Astrocyte of the cerebellum (primary cell): ENCODE results near the gene EPPIN.
"Not testable (repeated sequence)": the region's sequence is repeated elsewhere in the genome, so short reads cannot be mapped to it uniquely, and the experiment has no call there.

ENCODE experiments used
- DNase-seq: peaks from one replicate; pipeline ENCODE4 v3.0.0-alpha.2; 2011; ENCODE audit warnings: low read depth
- H3K4me3 ChIP-seq: 2 replicates; pipeline ENCODE4 v1.5.1; 2011; ENCODE audit warnings: mild to moderate bottlenecking, low read depth, low read length, moderate library complexity
- in situ Hi-C: cut with HindIII; loops from 2 replicates; pipeline ENCODE4 v1.10.0; 2017; ENCODE audit warnings: low sequenced_read_pairs
- TF ChIP-seq, protein P1 (sequence below): IDR thresholded peaks from 2 replicates; pipeline ENCODE4 v1.5.1; 2012; ENCODE audit warnings: low read length, low read depth, moderate library complexity, mild to moderate bottlenecking; ENCODE audit errors: missing control alignments

The EPPIN gene

DNA sequence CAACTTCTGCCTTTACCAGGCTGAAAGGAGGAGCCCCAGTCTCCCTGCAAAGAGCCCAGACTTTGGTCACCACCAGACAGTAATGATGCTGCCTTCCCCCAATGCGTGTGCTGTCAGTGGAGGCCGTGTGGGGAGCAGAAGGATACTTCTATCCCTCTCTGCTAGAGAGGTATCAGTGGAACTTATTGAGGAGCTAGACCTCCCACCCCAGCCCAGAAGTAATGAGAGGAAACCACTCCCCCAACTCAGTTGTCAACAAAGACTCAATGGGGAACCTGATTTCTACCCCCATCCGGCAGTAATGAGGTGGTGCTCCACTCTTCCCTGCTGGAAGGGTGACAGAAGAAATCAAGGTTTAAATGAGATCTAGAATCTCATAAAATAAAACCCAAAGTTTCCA, 36.3 kb upstream of the EPPIN start:
- in situ Hi-C loops = no loop called here

DNA sequence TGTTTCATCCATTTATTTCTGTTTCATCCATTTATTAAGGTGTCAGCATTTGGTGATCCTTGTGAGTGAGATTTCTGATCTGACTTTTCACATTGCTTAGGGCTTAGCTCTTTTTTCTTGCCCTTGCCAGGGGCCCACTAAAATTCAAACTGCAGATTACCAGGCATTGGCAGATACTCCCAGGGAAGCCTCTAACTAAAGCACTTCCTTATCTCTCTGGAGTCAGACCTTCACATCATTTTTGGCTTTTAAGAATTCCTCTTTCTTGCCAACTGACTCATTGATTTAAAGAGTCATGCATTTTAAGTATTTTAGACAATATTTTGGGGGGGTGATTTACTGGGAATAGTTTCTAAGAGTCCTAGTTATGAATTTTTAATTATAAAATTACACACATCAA, 34.5 kb upstream of the EPPIN start:
- in situ Hi-C loops = no loop called here
- TF ChIP-seq, protein P1, sequence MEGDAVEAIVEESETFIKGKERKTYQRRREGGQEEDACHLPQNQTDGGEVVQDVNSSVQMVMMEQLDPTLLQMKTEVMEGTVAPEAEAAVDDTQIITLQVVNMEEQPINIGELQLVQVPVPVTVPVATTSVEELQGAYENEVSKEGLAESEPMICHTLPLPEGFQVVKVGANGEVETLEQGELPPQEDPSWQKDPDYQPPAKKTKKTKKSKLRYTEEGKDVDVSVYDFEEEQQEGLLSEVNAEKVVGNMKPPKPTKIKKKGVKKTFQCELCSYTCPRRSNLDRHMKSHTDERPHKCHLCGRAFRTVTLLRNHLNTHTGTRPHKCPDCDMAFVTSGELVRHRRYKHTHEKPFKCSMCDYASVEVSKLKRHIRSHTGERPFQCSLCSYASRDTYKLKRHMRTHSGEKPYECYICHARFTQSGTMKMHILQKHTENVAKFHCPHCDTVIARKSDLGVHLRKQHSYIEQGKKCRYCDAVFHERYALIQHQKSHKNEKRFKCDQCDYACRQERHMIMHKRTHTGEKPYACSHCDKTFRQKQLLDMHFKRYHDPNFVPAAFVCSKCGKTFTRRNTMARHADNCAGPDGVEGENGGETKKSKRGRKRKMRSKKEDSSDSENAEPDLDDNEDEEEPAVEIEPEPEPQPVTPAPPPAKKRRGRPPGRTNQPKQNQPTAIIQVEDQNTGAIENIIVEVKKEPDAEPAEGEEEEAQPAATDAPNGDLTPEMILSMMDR = no peak
- no peak for DNase-seq
- H3K4me3 ChIP-seq = no peak overlapping the region

More for the DNA sequence above, 36.3 kb upstream of the EPPIN start:
- TF ChIP-seq, protein P1 = no peak
- DNase-seq = no peak
- H3K4me3 ChIP-seq = no peak overlapping the region

DNA sequence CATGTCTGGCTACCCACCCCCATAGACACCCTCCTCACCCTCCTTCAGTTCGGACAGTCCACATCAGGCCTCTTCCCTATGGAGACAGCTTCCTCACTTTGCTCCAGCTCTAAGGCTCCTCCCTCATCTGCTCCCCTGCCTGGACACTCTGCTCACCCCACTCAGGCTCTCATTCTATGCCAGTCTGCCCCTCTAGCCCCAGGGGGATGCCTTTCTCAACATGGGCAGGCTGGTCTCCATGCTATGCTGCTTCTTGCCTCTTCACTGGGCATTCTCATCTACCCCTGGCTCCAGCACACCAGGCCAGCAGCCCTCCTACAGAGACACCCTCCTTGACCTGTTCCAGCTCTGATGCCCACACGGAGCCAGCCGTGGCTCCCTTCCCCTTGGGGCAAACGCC, 32.0 kb upstream of the EPPIN start, which contains the start of gene WFDC8:
Gene WFDC8 (minus strand): TSS at position 101 of the 400 bp plus-strand sequence. CDS start 37 bp downstream, at position 64.
- no peak within 1 kb of the TSS for H3K4me3 ChIP-seq
- in situ Hi-C loops = no loop called here
- DNase-seq = no peak
- TF ChIP-seq, protein P1 = no peak

DNA sequence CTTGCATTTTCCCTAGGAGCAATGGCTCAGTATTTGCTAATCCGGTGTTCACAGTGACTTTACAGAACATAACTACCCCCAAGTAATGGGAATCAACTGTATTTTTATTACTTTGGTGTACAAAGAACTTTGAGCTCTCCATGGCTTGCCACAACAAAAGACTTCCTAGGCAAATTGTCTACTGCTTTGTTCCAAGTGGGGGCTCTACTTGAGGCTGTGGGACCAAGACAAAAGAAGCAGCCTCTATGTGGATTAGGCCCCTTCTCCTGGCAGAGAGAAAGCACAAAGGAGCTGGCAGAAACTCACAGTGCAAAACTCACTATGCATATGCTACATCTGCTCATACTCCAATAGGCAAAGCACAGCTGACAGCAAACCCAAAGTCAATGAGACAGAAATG, 31.0 kb upstream of the EPPIN start:
- TF ChIP-seq, protein P1 = no peak
- no peak for DNase-seq
- in situ Hi-C loops = no loop called here
- no peak overlapping the region for H3K4me3 ChIP-seq

DNA sequence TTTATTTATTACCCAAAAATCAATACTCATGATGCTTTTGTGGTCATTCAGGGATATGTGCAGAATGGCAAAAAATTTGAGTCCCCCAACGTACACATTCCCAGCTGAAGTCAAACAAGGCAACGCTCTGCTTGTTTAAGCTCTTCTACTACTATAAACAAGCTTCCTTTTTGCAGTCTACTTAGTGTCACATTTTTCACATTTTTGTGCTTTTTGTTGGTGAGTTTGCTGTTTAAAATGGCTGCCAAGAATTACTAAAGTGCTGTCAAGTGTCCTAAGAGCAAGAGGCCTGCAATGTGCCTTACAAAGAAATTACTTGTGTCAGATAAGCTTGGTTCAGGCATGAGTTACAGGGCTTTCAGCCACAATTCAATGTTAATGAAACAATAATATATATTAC, 29.8 kb upstream of the EPPIN start:
- TF ChIP-seq, protein P1 = no peak
- DNase-seq = no peak

DNA sequence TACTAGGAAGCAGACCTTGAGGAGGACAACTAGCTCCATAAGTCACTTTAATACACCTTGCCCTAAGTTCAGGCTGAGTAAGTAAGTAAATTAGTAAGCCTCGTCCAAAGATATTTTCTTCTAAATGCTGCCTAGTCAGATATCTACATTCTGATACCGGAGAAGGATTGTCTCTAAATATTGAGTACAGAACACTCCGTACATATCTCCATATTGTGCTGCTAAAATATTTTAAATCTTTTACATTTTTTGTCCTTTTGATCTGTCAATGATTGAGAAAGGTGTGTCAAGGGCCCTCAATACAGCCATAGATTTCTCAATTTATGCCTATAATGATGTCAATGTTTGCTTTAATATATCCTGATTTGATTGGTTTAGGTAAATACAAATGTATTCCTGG, 28.7 kb upstream of the EPPIN start:
- TF ChIP-seq, protein P1 = no peak
- in situ Hi-C loops = no loop called here
- no peak overlapping the region for H3K4me3 ChIP-seq
- no peak for DNase-seq

More for the DNA sequence above, 29.8 kb upstream of the EPPIN start:
- no peak overlapping the region for H3K4me3 ChIP-seq
- in situ Hi-C loops = no loop called here

DNA sequence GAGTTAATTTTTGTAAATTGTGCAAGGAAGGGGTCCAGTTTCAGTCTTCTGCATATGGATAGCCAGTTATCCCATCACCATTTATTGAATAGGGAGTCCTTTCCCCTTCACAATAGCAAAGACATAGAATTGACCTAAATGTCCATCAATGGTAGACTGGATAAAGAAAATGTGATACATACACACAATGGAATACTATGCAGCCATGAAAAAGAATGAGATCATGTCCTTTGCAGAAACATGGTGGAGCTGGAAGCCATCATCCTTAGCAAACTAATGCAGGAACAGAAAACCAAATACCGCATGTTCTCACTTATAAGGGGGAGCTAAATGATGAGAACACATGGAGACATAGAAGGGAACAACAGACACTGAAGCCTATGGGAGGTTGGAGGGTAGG, 22.4 kb upstream of the EPPIN start:
- in situ Hi-C loops, DNase-seq, H3K4me3 ChIP-seq: not testable (repeated sequence)
